Stimulated activated CD4-positive, alpha-beta T cell treated with anti-CD3 and anti-CD28 coated beads, TNF-alpha, amount 100 ng/mL, for 48 hours (primary cell): Measurements from ENCODE around the gene MFSD11.
"Not testable (repeated sequence)": the region's sequence is repeated elsewhere in the genome, so short reads cannot be mapped to it uniquely, and the experiment has no call there.

Experiments
- DNase-seq, 3 donors: peaks; one replicate each; pipeline ENCODE4 v3.0.0-alpha.2; 2020; ENCODE audit warnings: low read depth in 3 of 3

Gene MFSD11

DNA sequence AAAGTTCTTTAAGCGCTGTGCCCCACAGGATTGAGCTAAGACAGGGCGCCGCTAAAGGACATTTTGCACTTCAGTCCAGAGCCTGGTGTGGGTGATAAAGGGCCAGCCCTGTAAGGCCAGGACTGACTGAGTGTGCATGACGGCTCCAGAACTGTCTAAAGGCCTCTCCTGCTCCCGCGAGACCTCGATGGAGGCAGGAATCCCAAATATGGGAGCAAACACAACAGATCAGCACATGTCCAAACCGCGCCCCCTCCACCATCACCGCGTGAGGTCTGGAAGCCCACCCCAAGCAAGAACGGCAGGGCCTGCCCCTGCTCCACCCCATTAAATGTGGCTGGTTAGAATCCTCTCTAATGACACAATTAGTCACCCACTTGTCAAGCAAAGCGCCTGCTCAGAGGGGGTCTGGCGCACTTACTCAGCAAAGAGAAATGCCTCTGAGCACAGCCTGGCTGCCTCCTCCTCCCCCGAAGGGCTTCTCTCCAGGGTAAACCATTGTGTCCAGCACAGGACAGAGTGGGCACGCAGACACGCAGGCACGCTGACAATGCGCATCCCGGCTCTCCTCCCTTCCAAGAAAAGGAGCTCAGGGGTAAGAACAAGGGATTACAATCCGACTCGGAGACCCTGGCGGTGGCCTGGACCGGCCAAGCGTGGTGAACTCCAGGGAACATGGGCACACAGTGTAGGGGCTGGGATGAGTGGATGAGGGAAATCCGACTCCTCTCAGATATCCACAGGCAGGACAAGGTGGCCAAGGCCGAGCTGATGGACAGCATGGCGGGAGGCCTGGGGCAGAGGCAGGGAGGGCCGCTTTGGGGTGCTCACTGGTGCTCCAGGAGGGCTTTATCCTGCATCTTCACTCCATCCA, 28.6 kb upstream of the MFSD11 start:
- DNase-seq: no peak

- DNase-seq: not testable (repeated sequence)
These were observed 27.7 kb upstream of the MFSD11 start for GRCh38 chr17:76709951-76710862.

GRCh38 chr17:76710863-76711611, 26.9 kb upstream of the MFSD11 start, which contains the start of gene MXRA7:
TSS of gene MXRA7 (minus strand) at chr17:76710965. CDS start at chr17:76710946, 19 bp downstream.
- DNase-seq: peak in 1 of 3 donors; percentile 53

DNA sequence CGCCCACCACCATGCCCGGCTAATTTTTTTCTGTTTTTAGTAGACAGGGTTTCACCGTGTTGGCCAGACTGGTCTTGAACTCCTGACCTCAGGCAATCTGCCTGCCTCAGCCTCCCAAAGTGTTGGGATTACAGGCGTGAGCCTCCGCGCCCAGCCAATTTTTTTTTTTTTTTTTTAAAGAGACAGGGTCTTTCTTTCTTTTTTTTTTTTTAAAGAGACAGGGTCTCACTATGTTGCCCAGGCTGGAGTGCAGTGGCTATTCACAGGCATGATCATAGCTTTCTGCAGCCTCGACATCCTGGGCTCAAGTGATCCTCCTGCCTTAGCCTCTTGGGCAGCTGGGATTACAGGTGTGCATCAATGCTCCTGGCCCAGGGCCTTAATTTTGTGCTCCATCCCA, 25.6 kb upstream of the MFSD11 start:
- not testable (repeated sequence) for DNase-seq

- DNase-seq: no peak
These were observed 24.2 kb upstream of the MFSD11 start for GRCh38 chr17:76713765-76714164.

GRCh38 chr17:76714336-76714735, 23.6 kb upstream of the MFSD11 start:
- no peak for DNase-seq

DNA sequence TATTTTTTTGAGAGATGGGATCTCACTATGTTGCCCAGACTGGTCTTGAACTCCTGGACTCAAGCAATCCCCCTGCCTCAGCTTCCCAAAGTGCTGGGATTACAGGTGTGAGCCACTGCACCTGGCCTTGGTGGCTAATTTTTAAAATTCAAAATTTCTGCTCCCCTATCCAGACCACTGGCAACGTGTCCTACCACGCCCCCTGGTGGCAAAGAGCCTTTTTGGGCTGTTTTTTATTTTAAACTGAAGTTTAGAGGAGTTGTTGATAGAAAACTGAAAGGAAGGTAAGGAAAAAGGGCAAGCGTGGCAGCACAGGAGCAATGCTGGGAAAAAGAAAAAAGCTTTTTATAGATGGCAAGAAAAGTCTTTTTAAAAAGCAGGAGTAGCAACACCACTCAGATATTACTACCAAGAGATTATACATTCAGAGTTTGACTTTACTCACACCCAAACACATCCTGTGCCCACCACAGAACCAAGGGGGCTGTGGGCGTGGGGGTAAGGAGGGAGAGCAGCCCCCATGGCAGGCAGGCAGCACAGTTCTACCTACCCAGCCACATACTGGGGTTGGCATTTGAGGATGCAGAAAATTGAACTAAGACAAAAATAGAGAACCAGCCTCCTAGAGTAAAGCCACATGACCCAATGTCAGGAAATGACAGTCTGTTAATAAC, 23.0 kb upstream of the MFSD11 start:
- DNase-seq: peak; percentile 44 to 73 (median 68)

- DNase-seq: no peak
These were observed 22.5 kb upstream of the MFSD11 start for GRCh38 chr17:76715496-76715830.

DNA sequence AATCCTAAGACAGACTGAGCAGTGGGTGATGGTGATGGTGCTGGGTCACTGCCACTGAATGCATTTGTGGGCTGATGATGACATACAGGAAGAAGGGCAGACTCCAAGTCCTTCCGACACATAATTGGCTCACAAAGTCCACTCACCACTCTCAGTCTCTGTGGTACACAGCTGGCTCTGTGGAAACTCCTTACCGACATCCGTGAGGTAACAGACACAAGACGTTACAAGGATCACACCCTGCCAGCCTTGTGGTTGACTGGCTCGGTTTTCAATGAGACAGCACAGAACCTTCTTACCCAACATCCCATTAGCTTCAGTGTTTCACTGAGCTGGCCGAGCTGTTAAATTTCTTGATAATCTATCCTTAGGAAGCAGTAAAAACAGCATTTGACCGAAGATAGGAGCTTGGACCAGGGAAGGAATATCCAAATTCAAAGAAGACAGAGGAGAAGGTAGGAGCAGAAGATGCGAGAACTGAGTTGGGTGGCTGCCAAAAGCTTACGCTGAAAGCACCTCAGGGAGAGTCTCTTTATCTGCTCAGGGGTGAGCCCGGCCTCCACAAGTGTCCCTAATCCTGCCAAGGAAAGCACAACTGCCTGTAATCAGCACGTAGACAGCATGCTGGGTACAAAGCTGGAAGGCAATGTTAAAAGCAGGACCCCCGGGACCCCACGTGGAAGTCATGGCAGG, 21.6 kb upstream of the MFSD11 start:
- no peak for DNase-seq

GRCh38 chr17:76716839-76717215, 21.1 kb upstream of the MFSD11 start:
- DNase-seq: no peak

GRCh38 chr17:76718516-76718915, 19.4 kb upstream of the MFSD11 start:
- DNase-seq: no peak

GRCh38 chr17:76720211-76720610, 17.7 kb upstream of the MFSD11 start:
- no peak for DNase-seq

DNA sequence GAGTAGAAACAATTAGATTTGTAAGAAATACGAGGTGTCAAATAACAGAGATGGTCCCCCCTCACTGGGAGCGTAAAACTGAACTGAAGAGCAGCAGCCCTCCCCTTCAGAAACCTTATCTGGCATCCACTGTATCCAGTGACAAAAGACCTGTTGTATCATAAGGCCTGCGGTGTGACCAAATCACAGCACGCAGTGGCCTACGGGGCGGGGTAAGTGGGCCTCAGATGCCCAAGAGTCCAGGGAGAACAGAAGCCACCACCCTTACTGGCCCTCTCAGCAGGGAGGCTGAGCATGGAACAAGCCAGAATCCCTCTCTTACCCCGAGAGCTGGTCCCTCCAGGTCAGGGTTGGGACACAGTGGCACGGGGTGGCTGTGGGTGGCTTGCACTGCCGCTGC, 17.0 kb upstream of the MFSD11 start:
- no peak for DNase-seq

DNA sequence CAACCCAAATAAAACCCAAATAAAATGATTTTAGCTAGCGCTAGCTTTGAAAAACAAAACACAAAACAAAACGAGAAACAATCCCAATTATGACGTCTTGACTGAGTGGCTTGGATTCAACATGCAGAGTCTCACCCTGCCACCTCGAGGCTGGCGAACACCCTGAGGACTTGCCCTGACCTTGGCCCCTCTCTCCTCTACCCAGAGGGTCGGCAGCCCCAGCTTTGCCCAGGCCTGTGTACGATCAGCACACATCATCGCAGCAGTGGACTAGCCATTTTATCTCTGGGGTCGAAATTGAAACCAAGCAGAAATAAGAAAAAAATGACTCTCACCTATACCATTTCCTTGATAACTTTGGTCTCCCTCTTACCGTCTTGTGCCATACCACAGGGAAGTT, 16.5 kb upstream of the MFSD11 start:
- DNase-seq: no peak

DNA sequence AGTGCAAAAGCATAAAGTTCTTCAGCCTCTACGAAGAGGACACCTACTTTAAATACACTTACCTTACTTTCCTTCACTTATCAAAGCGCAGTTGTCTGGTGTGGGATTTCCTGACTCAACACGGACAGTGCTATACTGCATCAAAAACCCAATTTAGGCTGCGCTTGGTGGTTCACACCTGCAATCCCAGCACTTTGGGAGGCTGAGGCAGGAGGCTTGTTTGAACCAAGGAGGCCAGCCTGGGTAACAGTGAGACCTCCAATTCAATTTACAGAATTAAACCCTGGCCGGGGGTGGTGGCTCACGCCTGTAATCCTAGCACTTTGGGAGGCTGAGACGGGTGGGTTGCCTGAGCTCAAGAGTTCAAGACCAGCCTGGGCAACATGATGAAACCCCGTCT, 15.6 kb upstream of the MFSD11 start:
- no peak for DNase-seq

GRCh38 chr17:76722977-76723376, 14.9 kb upstream of the MFSD11 start:
- not testable (repeated sequence) for DNase-seq

DNA sequence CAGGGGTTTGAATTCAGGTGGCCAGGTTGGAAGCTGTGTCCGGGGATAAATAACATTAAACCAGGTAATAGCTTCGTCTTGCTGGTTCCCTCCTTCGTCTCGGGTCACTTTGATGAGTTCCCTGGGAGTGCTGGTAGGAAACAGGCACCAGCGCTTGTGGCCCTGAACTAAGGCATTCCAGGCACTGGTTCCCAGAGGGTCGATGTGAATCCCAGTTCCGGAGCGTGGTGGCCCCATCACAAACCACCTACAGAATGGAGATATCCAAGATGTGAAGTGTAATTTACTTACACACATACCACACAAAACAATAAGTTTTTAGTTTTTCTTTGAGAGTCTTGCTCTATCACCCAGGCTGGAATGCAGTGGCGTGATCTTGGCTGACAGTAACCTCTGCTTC, 14.1 kb upstream of the MFSD11 start:
- no peak for DNase-seq

DNA sequence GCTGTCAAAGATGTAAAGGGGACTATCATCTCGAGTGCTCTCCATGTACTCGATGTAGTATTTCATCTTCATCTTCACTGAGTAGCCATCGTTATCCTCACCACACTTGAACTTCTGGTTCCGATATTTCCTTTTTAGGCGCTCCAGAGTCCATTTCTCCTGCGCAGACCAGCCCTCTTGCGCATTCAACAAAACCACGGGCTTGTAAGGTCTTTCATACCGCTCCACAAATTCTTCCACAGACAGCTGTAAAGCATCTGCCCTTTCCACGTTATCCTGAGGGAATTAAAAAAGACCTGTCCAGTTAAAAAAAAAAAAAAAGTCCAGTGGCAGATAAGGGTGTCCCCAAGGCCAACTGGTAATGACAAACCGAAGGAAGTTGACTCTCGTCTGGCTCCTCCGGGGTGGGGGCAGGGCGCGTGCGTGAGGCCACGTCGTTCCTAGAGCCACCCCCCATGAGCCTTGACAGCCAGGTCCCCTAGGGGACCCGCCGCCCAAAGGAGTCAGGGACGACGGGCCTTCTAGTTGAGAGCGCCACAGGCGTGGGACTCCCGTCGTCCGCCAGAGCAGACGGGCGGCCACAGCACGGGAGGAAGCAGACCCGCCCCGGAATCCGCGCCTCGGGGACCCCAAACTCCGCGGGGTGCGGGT, 12.2 kb upstream of the MFSD11 start:
- DNase-seq: peak in 1 of 3 donors; percentile 76

DNA sequence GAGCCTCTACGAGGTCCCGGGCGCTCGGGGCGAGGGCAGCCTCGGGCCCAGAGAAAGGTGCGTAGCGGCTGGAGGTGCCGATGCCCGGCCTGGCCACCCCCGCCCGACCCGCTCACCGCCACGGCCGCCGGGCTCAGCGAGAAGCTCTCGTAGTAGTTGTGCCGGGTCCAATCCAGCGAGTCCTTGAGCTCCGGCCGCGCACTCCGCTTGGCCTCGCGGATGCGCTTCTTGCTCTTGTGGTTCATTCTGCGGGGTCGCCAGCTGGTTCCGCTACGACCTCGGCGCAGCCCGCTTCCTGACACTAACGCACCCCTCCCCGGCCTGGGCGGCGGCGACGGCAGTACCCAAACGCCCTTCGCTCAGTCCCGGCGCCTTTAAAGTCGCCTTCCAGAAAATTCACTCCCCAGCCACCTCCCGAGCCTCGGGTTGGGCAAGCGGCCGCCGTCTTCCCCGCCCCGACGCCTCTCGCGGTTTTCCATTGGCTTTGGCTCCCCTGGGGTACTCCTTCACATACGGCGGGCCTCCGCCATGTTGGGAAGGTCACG, 11.6 kb upstream of the MFSD11 start, which contains the start of gene JMJD6:
Gene JMJD6, minus strand, starts transcription at position 376 of the 545 bp plus-strand sequence. Its CDS starts 131 bp downstream, at position 245.
- DNase-seq: peak; percentile 90 to 91 (median 91)
